Stimulated activated naive CD8-positive, alpha-beta T cell treated with anti-CD3 and anti-CD28 coated beads, Interleukin-15, Interleukin-2, amounts not matched to agents 100 U/mL and 50 U/mL, for 24 hours (primary cell): Measurements from ENCODE around the gene FBXO39.
A peak's percentile ranks its signal among the peaks of the same experiment; 100 is the strongest.
"Not testable (repeated sequence)": the region's sequence is repeated elsewhere in the genome, so short reads cannot be mapped to it uniquely, and the experiment has no call there.

Experiments
- ATAC-seq: fragments of 150-1000 bp; cut with Tn5 transposase; one replicate; pipeline ENCODE4 v1.10.0; 2021
- DNase-seq: peaks from one replicate; pipeline ENCODE4 v3.0.0; 2021

The FBXO39 gene

DNA sequence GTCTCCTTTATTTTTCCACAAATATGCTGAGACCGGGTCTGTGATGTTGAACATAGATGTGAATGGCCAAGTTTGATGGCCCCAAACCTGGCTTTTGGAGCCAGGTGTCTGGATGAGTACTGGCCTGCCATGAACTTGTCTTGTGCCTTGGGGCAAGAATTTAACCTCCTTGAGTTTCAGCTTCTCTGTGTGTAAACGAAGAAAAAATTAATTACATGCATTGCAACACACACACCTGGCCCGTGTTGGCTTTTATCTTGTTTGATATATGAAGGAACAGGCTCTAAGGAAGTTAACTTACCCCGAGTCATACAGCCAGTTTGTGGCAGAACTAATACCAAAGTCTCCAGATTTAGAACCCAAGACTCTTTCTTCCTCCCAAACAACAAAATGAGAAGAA, 13.1 kb downstream of the FBXO39 start:
- ATAC-seq (no peak), DNase-seq (no peak)

DNA sequence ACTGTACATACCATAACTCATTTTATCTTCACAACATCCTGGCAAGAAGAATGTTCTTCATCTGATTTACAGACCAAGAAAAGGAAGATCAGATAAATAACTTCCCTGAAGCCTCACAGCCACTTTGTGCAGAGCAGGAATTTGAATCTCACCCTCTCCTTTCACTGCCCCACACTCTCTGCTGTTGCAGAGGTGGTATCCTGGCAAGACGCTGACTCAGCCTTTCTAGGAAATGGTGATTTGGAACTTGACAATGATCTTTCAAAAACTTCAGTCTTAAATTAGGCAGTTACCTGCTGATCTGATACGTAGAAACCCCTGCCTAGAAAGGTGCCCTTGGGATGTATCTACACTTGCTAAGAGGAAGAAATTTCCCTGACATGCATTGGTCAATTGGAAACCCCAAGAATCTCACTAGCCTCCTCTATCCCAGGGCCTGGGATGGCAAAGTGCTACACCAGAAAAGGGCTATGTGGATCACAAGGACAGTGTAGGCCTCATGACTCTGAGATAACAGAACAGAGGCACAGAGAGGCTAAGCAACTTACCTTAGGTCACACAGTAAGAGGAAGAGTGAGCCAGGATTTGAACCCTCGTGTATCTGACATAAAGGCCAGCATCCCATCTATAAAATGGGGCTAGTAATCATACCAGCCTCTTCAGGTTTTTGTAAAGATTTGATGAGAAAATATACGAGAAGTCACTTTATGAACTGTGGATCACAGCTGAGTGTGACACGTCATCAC, 17.9 kb downstream of the FBXO39 start:
- DNase-seq (no peak), ATAC-seq (no peak)

DNA sequence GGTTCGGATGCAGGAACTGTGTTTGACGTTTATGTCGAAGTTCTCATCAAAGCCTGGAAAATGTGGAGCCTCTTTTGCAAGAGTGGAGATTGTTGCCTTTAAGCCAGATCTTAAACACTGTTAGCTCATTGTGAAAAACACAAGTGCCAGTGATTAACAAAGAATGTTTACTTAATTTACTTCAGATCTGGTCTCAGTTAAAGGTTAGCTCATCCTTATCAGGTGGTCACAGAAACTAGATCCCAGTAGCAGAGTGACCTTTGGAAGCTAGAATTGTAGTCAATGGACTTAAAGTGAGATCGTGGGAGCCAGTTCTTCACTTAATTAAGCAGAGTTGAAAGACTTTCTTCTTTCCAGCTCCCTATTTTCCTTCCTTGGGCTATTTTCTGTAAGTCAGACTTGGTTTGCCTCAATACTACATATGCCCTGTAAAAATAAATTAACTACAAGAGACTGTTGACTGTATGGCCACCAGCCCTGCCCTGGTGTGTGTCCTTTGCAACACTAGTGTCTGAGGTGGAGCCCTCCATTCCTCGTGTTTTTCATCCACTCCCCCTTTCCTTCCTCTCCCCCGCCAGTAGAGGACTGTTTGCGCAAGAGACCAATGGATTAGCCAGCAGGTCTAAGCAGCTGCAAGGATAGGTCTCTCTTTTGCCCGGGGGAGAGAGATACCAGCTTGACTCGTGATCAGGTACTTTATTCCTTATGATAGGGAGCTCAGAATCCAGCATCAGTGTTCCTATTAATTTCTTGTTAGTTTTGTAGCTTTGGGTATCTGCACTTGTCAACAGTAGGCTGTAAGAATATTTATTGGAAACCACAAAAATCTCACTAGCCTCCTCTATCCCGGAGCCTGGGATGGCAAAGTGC, 20.2 kb downstream of the FBXO39 start:
- ATAC-seq: no peak
- DNase-seq: no peak

DNA sequence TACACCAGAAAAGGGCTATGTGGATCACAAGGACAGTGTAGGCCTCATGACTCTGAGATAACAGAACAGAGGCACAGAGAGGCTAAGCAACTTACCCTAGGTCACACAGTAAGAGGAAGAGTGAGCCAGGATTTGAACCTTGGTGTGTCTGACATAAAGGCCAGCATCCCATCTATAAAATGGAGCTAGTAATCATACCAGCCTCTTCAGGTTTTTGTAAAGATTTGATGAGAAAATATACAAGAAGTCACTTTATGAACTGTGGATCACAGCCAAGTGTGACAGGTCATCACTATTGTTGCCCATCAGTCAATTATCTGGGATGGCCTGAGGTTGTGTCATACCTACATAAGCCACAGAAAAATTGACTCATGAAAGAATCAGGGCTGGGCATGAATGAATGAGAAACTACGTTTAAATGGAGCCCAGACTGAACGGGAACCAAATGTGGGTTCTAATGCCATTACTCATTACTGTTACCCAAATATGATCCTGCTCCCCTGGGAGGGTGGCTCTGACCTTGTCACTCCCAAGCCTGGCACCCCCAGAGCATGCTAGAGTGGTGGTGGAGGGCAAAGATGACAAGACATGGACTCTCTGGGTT, 21.0 kb downstream of the FBXO39 start:
- ATAC-seq: no peak
- DNase-seq: no peak

DNA sequence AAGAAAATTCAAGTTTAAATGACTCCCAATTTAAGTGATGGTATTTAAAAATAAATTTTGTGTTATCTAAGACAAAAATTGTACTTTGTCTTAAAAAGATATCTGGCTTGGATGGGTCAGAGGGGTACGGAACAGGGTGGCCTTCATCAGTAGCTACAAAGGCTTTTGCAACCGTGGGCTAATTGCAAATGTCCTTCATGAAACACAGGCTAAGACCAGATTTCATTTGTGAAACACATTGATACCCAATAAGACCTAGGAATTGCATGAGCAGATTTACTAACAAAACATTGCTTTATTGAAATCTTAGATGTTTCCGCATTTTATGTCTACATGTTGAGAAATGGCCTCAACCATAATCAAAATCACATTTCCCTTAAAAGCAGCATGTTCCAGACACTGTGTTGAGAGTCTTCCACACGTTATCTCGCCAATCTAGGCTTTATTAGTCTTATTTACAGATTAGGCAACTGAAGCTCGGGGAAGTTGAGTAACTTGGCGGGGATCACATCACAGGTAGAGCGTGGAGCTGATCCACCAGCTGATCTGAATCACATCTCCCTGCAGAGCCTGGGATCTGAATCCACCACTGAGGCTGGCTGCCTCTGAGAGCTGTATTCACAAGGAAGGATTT, 21.8 kb downstream of the FBXO39 start:
- ATAC-seq (no peak), DNase-seq (no peak)

DNA sequence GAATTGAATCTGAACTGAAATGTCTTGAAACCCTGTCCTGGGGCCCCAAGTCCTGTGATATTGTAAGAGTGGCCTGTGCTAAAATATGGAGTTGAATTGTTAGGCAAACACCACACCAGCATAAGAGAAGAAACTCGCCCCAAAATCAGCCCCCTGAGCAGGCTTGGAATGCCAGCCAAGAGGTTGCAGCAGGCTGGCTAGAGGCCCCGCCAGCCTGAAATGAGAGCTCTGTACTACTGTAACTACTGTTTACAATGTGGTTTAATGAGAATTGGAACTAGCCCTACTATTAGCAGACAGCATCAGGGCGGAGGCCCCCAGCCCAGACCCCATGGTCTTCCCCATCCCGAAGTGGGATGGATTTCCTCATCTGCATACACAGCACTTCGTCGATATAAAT, 23.7 kb downstream of the FBXO39 start:
- no peak for DNase-seq
- no peak for ATAC-seq

DNA sequence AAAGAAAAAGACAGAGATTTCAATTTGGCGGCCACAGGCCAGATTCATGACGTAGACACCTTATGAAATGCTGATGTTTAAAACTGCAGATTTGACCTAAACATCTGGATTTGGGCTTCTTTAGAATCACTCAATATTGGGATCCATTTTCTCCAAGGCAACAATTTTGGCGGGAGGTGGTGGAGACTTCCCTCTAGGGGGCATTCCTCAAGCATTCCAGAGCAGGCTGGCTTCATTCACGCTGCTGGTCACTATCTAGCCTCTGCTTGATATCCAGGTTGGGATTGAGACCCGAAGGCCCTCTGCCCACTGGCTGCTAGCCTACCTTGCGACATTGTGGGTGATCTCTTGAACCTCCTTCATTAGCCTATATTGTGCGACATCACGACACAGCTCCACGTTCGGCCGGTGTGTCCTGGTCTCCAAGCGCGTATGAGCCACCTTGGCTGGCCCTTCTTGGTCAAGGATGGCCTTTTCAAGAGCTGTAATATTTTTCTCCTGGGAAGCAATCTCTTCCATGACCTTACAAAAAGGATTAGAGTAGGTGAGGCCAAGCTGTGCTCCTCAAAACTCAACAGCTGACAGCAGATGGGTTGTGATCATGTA, 24.5 kb downstream of the FBXO39 start:
- ATAC-seq: peak; percentile 40
- DNase-seq: peak; percentile 24

DNA sequence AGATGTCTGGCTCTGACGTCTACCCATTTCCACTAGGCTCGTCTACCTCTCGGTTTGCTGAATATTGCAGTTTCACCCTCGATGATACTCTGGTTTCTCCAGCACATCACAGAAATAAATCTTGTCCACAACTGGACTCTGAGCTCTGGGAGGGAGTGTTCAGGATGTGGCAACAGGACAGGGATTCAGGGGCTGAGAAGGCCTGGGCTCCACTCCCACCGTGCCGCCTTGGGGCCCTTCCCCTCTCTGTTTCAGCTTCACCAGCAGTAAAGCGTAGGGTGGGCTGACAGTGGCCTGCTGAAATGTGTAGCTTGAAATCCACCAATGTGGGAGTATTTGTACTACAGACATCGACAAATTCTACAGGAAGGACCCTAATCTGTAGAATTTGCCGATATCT, 35.5 kb downstream of the FBXO39 start:
- ATAC-seq: no peak
- DNase-seq: no peak

DNA sequence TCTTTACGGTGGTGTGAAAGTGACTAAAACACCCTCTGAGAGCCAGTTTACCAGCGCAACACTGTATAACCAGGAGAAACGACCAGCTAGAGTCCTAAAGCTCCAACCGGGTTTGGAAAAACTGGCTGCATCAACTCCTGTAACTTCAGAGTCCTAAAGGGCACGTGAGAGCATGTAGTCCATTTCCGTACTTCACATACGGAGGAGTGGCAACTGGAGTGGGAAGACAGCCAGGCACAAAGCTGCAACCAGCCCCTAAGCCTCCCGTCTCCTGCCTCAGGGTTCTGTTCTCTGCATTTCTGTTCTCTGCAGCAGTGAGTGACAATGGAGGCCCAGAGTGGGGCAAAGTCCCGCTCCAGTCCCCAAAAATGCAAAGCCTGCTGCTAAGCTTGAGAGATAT, 36.3 kb downstream of the FBXO39 start:
- ATAC-seq (no peak), DNase-seq (no peak)

DNA sequence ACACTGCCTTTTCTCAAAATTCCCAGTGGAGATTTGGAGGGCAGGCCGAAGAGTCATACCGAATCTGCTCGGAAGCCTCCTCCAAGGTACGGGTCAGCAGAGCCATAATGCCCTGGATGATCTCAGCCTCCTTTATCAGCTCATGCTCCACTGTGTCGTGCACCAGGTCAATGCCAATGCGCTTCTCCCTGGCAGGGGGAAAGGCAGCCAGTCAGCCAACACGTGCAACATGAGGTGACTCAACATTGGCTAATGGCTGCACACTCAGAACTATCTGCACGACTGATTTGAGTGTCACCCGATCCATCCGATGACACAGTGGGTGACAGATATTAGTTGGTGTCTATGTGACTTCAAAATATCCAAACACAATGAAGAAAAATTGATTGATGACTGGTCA, 39.8 kb downstream of the FBXO39 start:
- DNase-seq: no peak
- ATAC-seq: no peak

DNA sequence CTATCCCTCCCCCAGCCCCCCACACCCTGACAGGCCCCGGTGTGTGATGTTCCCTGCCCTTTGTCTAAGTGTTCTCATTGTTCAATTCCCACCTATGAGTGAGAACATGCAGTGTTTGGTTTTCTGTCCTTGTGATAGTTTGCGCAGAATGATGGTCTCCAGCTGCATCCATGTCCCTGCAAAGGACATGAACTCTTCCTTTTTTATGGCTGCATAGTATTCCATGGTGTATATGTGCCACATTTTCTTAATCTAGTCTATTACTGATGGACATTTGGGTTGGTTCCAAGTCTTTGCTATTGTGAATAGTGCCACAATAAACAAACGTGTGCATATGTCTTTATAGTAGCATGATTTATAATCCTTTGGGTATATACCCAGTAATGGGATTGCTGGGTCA, 40.4 kb downstream of the FBXO39 start:
- ATAC-seq, DNase-seq: not testable (repeated sequence)

DNA sequence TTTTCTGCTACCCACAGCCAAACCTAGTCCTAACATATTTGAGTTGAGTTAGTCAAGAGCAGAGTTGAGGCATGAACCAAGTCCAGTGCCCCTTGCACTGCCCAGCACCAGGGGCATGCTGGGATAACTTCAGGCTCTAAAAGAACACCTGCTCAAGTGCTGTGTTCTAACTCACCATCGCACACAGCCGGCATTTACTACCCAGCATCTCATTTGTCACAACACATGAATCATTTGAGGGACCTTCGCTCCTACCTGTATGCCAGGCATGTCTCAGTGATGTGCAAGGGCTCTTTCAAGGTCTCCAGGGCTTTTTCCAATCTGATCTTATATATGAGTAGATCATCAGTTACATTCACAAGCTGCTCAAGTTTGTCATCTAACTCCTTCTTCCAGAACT, 42.9 kb downstream of the FBXO39 start:
- DNase-seq (no peak), ATAC-seq (no peak)

DNA sequence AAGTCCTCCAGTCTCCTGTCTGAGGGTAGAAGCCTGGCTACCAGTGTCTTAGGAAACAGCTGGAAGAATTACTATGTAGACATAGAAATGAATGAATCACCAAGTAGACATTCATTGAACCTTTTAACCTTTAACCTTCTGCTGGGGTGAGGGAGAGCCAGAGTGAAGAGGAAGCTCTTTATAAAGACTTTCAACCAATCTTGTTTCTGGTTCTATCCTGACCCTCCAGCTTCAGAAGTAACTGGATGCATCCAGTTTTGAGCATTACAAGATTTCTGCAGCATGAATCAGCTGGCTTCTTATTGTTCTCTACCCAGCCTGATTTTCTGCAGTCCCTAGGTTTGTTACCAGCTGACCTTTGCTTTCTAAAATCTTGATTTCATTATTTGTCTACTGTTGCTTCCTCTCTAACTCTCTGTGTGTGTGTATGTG, 47.0 kb downstream of the FBXO39 start:
- no peak for DNase-seq
- ATAC-seq: no peak

DNA sequence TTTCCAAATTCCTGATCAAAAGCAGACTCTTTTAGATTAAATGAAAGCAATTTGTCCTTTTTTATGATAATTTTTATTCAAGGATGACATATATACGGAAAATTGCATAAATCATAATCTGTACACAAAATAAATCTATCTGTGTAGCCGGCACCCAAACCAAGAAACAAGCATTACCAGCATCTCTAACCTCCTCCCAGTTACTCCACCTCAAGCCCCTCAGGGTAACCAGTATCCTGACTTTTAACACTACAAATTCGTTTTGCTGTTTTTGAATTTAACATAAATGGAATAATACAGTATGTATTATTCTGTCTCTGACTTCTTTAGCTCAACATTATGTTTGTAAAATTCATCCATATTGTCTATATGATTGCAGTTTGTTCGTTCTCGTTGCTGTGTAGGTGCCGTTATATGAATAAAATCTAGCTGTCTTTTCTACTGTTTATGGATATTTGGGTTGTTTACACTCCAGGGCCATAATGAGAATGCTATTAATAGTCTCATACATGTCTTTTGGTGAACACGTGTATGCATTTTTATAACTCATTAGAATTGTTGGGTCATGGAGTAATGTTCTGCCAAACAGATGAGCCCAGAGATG, 54.5 kb downstream of the FBXO39 start:
- no peak for DNase-seq
- no peak for ATAC-seq

DNA sequence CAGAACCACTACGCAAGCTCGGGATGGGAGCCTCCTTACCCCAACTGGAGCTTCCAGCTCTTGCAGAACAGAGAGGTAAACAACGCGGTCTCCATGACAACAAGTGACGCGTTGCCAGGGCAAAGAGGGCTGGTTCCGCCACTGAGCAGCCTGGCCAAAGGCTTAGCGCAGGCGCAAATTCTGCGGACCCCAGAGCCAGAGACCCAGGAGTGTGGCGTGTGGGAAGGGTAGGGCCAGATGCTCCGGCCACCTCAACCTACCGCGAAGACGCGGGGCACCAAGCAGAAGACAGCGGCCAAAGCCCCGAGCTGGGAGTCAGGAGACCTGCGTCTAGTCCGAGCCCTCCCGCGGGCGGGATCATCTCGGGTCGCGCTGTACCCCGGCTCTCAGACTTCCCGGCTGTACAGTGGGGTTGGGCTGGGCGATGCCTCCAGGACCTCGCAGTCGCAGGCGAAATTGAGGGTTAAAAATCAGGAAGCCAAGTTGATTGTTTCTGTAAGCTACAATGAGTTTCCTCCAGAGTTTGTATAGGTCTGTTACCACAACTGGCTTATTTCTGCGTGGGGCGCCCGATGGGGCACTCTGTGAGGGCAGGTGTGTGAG, 55.7 kb downstream of the FBXO39 start, which contains the start of gene TEKT1:
TSS of gene TEKT1 (minus strand) at position 69 of the 603 bp plus-strand sequence. CDS start 1,353 bp downstream, outside the sequence.
- ATAC-seq: peak; percentile 86
- peak; percentile 58 for DNase-seq
